NOMO-1 treated with DMSO at 0.1 percent for 48 hours (cell line): Measurements from ENCODE around the gene TMEM212.
"Not testable (repeated sequence)": the region's sequence is repeated elsewhere in the genome, so short reads cannot be mapped to it uniquely, and the experiment has no call there.

ENCODE experiments used
- DNase-seq: peaks from one replicate; lab custom pipeline; 2025; ENCODE audit not compliant: unreplicated experiment; lab: John Stamatoyannopoulos, UW

Gene TMEM212

DNA sequence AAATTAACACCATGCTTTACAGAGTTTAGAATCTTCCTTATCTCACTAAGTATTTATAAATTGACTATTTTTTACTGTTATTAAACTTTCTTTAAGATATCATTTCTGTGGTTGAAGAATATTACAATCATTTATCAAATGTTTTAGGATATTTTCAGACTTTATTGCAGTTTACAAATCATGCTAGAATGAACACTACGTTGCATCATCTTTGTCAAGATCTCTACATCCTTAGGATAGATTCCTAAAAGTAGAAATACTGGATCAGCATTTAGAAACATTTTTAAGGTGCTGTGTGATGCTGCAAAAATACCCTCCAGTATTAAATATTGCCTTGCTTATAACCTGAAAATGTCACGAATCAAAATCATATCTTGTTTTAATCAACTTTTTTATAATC is 30.3 kb upstream of the TMEM212 start:
- DNase-seq = no peak

DNA sequence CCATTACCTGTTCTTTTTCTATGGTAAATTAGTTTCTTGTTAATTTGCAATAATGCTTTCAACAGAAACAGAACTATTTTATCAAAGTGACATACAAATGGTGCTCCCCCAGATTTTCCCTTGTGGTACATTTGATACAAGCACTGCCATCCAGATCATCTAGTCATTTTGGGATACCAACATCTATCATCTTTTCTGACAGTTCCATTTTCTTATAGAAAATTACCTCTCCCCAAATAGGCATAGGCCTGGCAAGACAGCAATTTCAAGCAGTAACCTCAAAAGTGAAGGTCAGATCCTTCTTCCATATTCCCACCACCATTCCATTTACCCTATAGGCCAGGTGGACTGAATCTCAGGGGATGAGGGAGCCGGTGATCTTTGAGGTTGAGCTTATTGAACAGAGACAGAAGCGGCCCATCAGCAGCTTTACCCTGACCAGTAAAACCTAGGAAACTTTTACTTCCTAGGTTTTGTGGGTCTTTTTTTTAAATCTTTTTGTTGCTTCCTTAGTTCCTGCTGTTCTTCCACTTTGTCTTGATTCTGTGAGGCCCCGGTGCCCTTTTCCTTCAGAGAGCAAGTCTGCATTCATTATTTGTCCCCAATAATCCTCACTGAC is 29.8 kb upstream of the TMEM212 start:
- DNase-seq = no peak

DNA sequence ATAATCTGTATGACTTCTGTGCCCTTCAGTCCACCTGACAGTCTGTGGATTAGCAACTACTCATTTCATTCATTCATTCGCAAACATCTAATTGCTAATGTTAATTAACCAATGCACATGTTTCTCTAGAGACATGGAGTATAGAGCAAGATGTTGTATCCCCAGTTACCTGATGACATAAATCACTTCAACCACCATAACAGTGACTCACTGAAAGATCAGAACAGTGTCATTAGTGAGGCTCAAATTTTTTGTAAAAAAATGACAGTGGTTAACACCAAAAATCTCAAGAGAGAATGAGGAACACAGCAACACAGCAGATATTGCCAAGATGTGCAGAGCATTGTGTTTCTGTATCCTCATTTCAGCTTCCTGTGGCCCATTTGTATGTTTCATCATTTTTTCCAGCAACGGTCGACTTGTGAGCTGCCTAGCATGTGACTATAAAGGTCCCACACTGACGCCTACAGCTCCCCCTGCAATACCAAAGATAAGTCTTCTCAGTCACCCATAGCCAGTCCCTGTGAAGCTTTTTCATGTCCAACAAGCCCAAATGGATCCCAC is 29.2 kb upstream of the TMEM212 start:
- DNase-seq = peak; percentile 100

- DNase-seq = not testable (repeated sequence)
These were observed 28.5 kb upstream of the TMEM212 start for GRCh38 chr3:171814662-171815061.

- DNase-seq = no peak
These were observed 27.1 kb upstream of the TMEM212 start for GRCh38 chr3:171815973-171816595.

DNA sequence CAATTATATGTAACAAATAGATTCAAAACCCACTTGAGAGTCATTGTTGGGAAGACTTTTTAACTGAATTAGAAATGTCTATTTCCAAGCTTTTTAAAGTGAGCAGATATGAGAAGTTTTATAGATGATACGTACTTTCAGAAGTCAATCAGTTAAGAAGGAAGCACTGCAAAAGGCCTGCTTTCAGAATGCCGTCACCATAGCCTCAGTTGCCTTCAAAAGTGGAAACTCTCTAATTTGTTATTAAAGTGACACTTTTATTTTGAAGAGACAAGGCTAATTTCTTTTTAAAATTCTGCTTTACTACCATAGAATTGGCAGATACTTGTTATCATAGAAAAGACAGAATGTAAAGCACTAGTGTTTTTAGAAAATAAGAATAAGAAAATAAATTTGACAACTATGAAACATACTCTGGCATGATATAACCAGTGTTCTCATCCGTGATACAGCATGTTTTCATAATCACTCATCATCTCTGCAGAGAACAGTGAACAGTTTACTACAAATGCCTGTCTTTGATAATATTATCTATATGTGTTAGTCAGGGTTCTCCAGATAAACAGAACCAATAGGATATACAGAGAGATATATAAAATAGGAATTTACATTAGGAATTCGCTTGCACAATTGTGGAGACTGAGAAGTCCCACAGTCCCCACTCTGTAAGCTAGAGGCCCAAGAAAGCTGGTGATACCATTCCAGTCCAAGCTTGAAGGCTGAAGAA is 25.9 kb upstream of the TMEM212 start:
- no peak for DNase-seq

DNA sequence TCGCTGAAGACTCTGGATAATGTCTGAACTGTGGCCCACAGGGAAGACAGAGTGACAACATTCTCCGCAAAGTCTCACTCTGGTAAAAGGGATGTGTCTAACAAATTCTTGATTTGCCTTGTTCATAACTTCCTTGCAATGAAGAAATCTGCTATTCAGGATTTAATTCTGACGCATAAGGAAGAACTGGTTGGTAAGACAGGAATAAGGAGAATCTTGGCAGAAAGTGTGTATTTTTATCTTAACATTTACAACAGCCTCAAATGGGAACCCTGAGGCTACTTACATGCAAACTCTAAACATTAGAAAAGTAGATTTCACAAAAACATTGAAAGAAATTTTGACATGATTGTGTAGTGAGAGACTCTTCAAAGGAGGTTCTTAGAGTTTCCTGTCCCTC is 22.1 kb upstream of the TMEM212 start:
- no peak for DNase-seq

DNA sequence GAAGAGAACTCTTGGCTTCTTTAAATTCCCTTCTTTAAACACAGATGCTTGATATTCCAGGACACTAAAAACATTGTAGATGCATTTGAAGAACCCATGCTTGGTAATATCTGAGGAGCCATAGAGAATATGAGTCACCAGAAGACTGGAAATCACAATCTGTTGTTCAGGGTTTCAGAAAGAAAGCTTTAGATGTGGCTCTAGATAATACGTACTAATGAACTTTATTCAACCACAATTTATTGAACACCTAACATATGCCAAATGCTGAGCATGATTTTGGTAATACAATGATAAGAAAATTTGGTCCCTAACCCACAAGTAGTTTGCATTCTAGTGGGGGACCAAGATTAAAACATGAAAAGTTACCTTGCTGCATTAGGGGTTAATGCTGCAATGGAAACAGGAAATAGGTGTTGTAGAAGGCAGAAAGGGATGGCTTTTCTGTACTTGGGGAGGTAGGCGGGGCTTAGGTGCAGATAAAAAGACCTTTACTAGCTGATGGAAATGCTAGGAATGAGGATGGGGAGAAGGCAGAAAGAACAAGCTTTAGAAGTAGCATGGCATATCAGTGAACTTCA is 21.3 kb upstream of the TMEM212 start:
- no peak for DNase-seq

DNA sequence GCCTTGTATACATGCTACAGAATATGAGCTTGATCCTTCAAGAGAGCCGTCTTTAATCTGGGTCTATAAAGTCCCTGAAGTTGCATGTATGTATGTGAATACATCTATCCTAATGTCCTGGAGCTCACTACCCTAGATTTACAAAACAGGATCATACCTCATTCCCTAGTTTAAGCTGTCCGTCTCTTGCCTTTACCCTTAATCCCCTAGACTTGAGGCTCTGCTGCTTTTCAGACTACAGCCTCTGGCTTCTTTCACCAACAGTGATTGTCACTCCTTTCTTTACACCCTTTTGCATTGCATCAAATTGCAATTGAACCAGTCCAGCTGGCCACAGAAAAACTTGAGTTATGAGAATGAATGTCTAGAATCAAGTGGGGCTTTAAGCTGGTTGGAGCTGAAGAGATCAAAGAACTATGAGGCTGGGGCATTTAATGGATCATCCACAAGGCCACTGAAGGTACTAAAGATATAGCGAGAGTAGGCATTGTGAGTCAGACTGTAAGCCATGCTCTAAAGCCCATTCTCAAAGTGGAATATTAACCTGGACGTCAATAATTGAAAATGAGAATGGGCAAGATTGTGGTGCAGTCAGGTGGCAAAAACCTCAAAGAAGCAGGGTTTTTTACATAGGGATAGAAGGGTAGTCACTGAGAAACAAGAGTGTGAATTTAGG is 20.6 kb upstream of the TMEM212 start:
- DNase-seq = no peak

DNA sequence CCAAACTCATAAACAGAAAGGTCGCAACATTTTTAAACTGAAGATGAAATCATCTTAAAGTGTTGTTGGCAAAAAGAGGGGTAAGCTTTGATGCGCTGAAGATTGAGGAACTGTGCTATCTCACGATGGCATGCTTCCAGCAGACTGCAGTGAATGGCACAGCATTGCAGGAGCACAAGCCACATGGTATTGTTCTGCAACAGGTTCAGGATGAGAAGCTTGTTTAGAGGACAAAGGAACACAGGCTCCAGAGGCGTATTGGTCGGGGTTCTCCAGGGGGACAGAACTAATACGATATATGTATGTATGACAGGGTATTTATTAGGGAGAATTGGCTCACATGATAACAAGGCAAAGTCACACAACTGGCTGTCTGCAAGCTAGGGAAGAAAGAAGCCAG is 19.0 kb upstream of the TMEM212 start:
- peak; percentile 56 for DNase-seq

GRCh38 chr3:171824824-171825221 is 18.3 kb upstream of the TMEM212 start:
- no peak for DNase-seq

- DNase-seq = peak; percentile 16
These were observed 17.8 kb upstream of the TMEM212 start for GRCh38 chr3:171825222-171825828.

GRCh38 chr3:171827385-171827784 is 15.8 kb upstream of the TMEM212 start:
- no peak for DNase-seq

DNA sequence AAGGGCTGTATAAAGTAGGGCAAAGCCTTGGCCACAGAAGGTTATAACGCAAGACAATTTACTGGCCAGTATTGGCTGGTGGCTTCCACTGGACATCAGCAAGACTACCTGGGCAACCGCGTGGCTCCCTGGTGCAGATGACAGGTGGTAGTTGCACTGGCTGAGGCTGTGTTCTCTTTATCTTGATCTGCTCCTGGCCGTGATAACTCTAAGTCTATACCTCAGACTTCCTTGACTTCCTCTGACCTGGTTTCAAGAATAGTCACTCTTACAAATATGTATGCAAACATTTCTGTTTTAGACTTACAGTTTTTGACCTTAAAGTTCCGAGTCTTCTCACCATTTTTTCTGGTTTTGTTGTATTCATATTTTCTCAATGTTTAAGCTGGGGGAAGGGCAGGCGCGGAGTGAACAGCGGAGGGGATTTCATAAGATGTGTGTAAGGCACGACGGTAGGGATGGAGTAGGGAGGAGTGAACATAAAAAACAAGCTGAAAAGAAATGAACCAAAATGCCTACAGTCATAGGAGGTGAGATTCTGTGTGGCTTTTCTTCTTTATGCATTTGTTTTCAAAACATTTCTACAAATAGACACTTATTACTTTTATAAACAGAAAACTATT is 15.2 kb upstream of the TMEM212 start:
- DNase-seq = peak; percentile 41

GRCh38 chr3:171828902-171829770 is 14.0 kb upstream of the TMEM212 start:
- peak; percentile 94 for DNase-seq

DNA sequence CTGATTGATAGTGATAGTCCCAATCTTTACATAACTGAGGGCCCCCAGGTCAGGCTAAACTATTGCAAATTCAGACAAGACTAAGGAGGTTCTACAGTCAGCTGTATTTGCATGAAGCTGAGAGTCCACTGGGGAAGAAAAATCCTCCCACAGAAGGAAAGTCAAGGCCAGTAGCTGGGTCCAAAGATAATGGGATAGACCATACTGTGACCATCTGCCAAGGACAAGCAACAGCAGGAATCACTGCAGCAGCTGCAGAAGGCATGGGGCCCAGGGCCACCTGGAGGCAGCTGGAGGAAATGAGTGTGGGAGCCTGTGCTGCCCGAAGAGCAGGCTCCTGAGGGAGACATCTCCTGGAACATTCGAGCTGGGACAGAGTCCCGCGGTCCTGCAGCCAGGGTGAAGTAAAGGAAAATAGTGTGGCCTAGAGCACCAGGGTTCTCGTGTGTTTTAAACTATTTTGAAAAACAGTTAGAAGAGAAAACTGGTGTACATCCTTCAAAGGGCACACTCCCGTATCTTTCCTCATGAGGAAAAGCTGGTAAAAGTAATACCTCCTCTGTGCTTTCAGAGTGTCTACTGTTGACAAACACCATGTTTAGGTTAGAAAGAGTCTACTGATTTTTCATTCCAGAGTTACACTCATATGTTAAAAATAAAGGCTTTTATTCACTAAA is 13.2 kb upstream of the TMEM212 start:
- peak; percentile 44 for DNase-seq

- DNase-seq = no peak
These were observed 12.7 kb upstream of the TMEM212 start for GRCh38 chr3:171830518-171830875.

DNA sequence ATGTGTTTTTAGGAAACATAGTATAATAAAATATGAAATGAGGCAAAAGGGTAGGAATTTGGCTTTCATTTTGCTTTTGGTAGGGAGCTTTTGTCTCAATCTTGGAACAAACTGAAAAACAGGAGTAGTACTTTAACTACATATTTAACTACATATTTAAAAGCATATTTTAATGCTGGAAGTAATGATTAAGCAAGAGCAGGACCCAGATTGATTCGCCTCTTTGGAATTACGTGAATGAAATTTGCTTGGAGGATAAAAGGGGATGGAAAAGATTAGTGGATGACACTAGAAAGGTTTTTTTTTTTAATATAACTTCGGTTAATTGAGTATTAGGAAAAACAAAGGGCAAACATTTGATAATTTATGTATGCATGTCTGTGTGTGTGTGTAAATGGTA is 11.2 kb upstream of the TMEM212 start:
- no peak for DNase-seq

- no peak for DNase-seq
These were observed 10.2 kb upstream of the TMEM212 start for GRCh38 chr3:171832989-171833388.
